HepG2 (cell line): Measurements from ENCODE around the gene DNAL4. TPM values are rescaled to one million over a fixed set of nuclear protein-coding genes. Genes with fewer than 3 reads are reported as not detected.

Source experiments
- ATAC-seq: fragments of 200-7000 bp; cut with Tn5 transposase; 3 replicates; pipeline ENCODE4 v1.9.1; 2020; ENCODE audit warnings: mild to moderate bottlenecking, moderate library complexity
- BruUV-seq: library from RNA; stranded (reverse); fragments of 400-500 nt; replicated peaks from 2 replicates; lab custom pipeline; 2021; lab: Mats Ljungman, UMichigan
- CTCF ChIA-PET: fragments of 300-600 bp; formaldehyde crosslinking; extraction: SDS; loops from one replicate; lab custom pipeline; 2021; ENCODE audit warnings: low total read pairs, inconsistent platforms, low intra/inter-chr PET ratio; lab: Yijun Ruan, JAX
- POLR2A ChIA-PET: fragments of 350-600 bp; sonication (Branson Sonifier 250); formaldehyde crosslinking; loops from one replicate; lab custom pipeline; 2020; ENCODE audit warnings: antibody characterized with exemption, inconsistent platforms; lab: Yijun Ruan, JAX
- DNase-seq: peaks from one replicate; pipeline ENCODE4 v3.0.0-alpha.2; 2015; ENCODE audit warnings: low spot score
- FAIRE-seq: peaks from 3 replicates; lab custom pipeline; 2011; peaks lifted over from hg19 to GRCh38; lab: Jason Lieb, UNC
- H2AFZ ChIP-seq: one replicate; pipeline ENCODE4 v1.6.1; 2011; ENCODE audit warnings: low read length, inconsistent platforms
- H3K27ac ChIP-seq: fragments of 300-600 bp; 3 replicates; pipeline ENCODE4 v1.8.0; 2011; ENCODE audit warnings: mixed run types, mild to moderate bottlenecking, mixed read lengths, low read length, inconsistent platforms; ENCODE audit not compliant: insufficient read depth; ENCODE audit errors: extremely low read length
- H3K27me3 ChIP-seq, 2 experiments: fragments of 200-600 bp in 1 of 2; 2 replicates in 1 of 2; 3 replicates in 1 of 2; pipeline versions ENCODE4 v1.6.0 to v1.8.0; 2011; ENCODE audit warnings: low read length in 2 of 2, mild to moderate bottlenecking in 2 of 2, moderate library complexity in 2 of 2, inconsistent platforms in 1 of 2; ENCODE audit not compliant: insufficient read depth in 2 of 2, control insufficient read depth in 1 of 2
- H3K36me3 ChIP-seq, 2 experiments: fragments of 200-600 bp in 1 of 2; replicated peaks in 1 of 2; 2 replicates in 1 of 2; 3 replicates in 1 of 2; pipeline versions ENCODE4 v1.5.1 to v1.8.0; 2011; ENCODE audit warnings: low read length in 2 of 2, inconsistent platforms in 1 of 2; ENCODE audit not compliant: insufficient read depth in 2 of 2, control insufficient read depth in 1 of 2
- H3K4me1 ChIP-seq: 2 replicates; pipeline ENCODE4 v1.5.1; 2012; ENCODE audit warnings: low read length, inconsistent platforms; ENCODE audit not compliant: insufficient read depth
- H3K4me2 ChIP-seq: 2 replicates; pipeline ENCODE4 v1.6.0; 2011; ENCODE audit warnings: low read depth, low read length, inconsistent platforms
- H3K4me3 ChIP-seq, 3 experiments: fragments of 200-600 bp in 1 of 3; sonication (generic), shearing (Covaris generic) in 1 of 3; replicated peaks in 1 of 3; 2 replicates each; pipeline ENCODE4 v1.5.1; 2011 to 2016; ENCODE audit warnings: low read length in 3 of 3, inconsistent platforms in 2 of 3, low read depth in 2 of 3, mild to moderate bottlenecking in 2 of 3, control low read depth in 1 of 3, mixed read lengths in 1 of 3; ENCODE audit not compliant: insufficient read depth in 1 of 3
- H3K79me2 ChIP-seq: one replicate; pipeline ENCODE4 v1.6.1; 2011; ENCODE audit warnings: low read length, inconsistent platforms; ENCODE audit not compliant: insufficient read depth
- H3K9ac ChIP-seq: 2 replicates; pipeline ENCODE4 v1.6.0; 2011; ENCODE audit warnings: mild to moderate bottlenecking, low read depth, low read length, inconsistent platforms; ENCODE audit not compliant: insufficient read depth
- H3K9me3 ChIP-seq: 2 replicates; pipeline ENCODE4 v1.5.1; 2012; ENCODE audit warnings: mild to moderate bottlenecking, low read length
- H4K20me1 ChIP-seq: 2 replicates; pipeline ENCODE4 v1.6.0; 2011; ENCODE audit warnings: inconsistent platforms, mild to moderate bottlenecking, low read length, moderate library complexity; ENCODE audit not compliant: insufficient read depth
- HES4 ChIP-seq: sonication (generic); formaldehyde crosslinking; IDR thresholded peaks from 2 replicates; pipeline ENCODE4 v1.9.0; 2021; ENCODE audit warnings: mild to moderate bottlenecking, missing genetic modification reagents, borderline replicate concordance
- IRX3 ChIP-seq: sonication (generic); formaldehyde crosslinking; IDR thresholded peaks from 2 replicates; pipeline ENCODE4 v1.8.1; 2023; ENCODE audit warnings: mild to moderate bottlenecking, low read depth, missing genetic modification reagents, borderline replicate concordance
- ISL2 ChIP-seq: sonication (generic); formaldehyde crosslinking; IDR thresholded peaks from 2 replicates; pipeline ENCODE4 v1.5.0; 2020; ENCODE audit warnings: missing genetic modification reagents
- MATR3 ChIP-seq: sonication (generic); formaldehyde crosslinking; IDR thresholded peaks from 2 replicates; pipeline ENCODE4 v1.4.0; 2020; ENCODE audit warnings: missing genetic modification reagents
- NBN ChIP-seq: fragments of 450-650 bp; conservative IDR thresholded peaks from 2 replicates; pipeline ENCODE4 v1.6.1; 2017
- NFE2L1 ChIP-seq: sonication (generic); formaldehyde crosslinking; IDR thresholded peaks from 2 replicates; pipeline ENCODE4 v1.4.0; 2020; ENCODE audit warnings: missing genetic modification reagents, mild to moderate bottlenecking, borderline replicate concordance
- PAX8 ChIP-seq: sonication (generic); formaldehyde crosslinking; IDR thresholded peaks from 2 replicates; pipeline ENCODE4 v1.8.0; 2022; ENCODE audit warnings: mild to moderate bottlenecking, missing genetic modification reagents, borderline replicate concordance
- POLR2A ChIP-seq, 2 experiments: IDR thresholded peaks; 2 replicates each; pipeline ENCODE4 v1.6.1; 2011; ENCODE audit warnings: low read depth in 2 of 2, low read length in 2 of 2, mild to moderate bottlenecking in 1 of 2, moderate library complexity in 1 of 2; ENCODE audit not compliant: insufficient read depth in 1 of 2
- PRMT3 ChIP-seq: sonication (generic); formaldehyde crosslinking; IDR thresholded peaks from 2 replicates; pipeline ENCODE4 v1.8.1; 2022; ENCODE audit warnings: low read depth, mild to moderate bottlenecking, moderate library complexity, missing genetic modification reagents, borderline replicate concordance
- SATB2 ChIP-seq: sonication (generic); formaldehyde crosslinking; IDR thresholded peaks from 2 replicates; pipeline ENCODE4 v1.5.0; 2020; ENCODE audit warnings: missing genetic modification reagents
- THAP11 ChIP-seq: IDR thresholded peaks from 2 replicates; pipeline ENCODE4 v1.6.1; 2016; ENCODE audit warnings: missing biosample characterization, missing genetic modification reagents
- ZBTB2 ChIP-seq: sonication (generic); formaldehyde crosslinking; IDR thresholded peaks from 2 replicates; pipeline ENCODE4 v1.8.0; 2022; ENCODE audit warnings: low read depth, missing genetic modification reagents
- ZEB1 ChIP-seq: IDR thresholded peaks from 2 replicates; pipeline ENCODE4 v1.6.1; 2012; ENCODE audit warnings: mild to moderate bottlenecking, low read depth, inconsistent platforms; ENCODE audit not compliant: insufficient replicate concordance
- ZNF589 ChIP-seq: sonication (generic); formaldehyde crosslinking; conservative IDR thresholded peaks from 2 replicates; pipeline ENCODE4 v1.8.0; 2022; ENCODE audit warnings: mild to moderate bottlenecking, moderate library complexity, missing genetic modification reagents
- ZNF678 ChIP-seq: sonication (generic); formaldehyde crosslinking; IDR thresholded peaks from 2 replicates; pipeline ENCODE4 v1.4.0; 2020; ENCODE audit warnings: mild to moderate bottlenecking, missing genetic modification reagents
- ZNF704 ChIP-seq: sonication (generic); formaldehyde crosslinking; IDR thresholded peaks from 2 replicates; pipeline ENCODE4 v1.8.1; 2023; ENCODE audit warnings: mild to moderate bottlenecking, inconsistent platforms, moderate library complexity, missing genetic modification reagents, borderline replicate concordance
- ZNF761 ChIP-seq: sonication (generic); formaldehyde crosslinking; conservative IDR thresholded peaks from 2 replicates; pipeline ENCODE4 v1.4.0; 2020; ENCODE audit warnings: mild to moderate bottlenecking, missing genetic modification reagents
- ZNF839 ChIP-seq: sonication (generic); formaldehyde crosslinking; IDR thresholded peaks from 2 replicates; pipeline ENCODE4 v1.4.0; 2020; ENCODE audit warnings: missing genetic modification reagents, mild to moderate bottlenecking, borderline replicate concordance
- whole genome bisulfite sequencing: methylation state at CpG from one replicate; pipeline ENCODE4 v1.1.6; 2017; ENCODE audit warnings: low lambda C conversion rate; 5-methylcytosine and 5-hydroxymethylcytosine counted together
- in situ Hi-C: cut with HindIII; loops from 2 replicates; pipeline ENCODE4 v1.10.0; 2017; ENCODE audit warnings: low pct_unique_long_range_greater_than_20kb; ENCODE audit not compliant: extremely low pct_ligation_motif_present
- intact Hi-C: fragments of 100-400 bp; cut with micrococcal nuclease; formaldehyde crosslinking; loops from one replicate; pipeline ENCODE4 v1.10.0; 2022; ENCODE audit not compliant: unreplicated experiment
- polyA plus RNA-seq, 8 experiments: library from polyadenylated mRNA; depleted of rRNA in 3 of 8; stranded (reverse) in 7 of 8; unstranded in 1 of 8; fragments of >200 nt; fragmentation: Illumina TruSeq in 4 of 8; extraction: Trizol in 4 of 8; gene quantifications; 2 replicates each; pipeline versions ENCODE4 v1.2.1 to v1.2.3, GENCODE V29; 2011 to 2016; ENCODE audit warnings: low read depth in 4 of 8, missing spikeins in 1 of 8, mixed read lengths in 1 of 8; ENCODE audit not compliant: insufficient read depth in 1 of 8
- total RNA-seq, 5 experiments: library from RNA; depleted of rRNA; stranded (reverse); fragments of >200 nt; fragmentation: Illumina TruSeq; extraction: Trizol; gene quantifications; 2 replicates each; pipeline ENCODE4 v1.2.3, GENCODE V29; 2016; ENCODE audit warnings: low read depth in 1 of 5
- TF ChIP-seq, protein P1 (sequence below): sonication (generic); formaldehyde crosslinking; IDR thresholded peaks from 2 replicates; pipeline ENCODE4 v1.8.0; 2022; ENCODE audit warnings: missing genetic modification reagents, mild to moderate bottlenecking, borderline replicate concordance
- TF ChIP-seq, protein P2 (sequence below): sonication (generic); formaldehyde crosslinking; IDR thresholded peaks from 2 replicates; pipeline ENCODE4 v1.4.0; 2020; ENCODE audit warnings: missing genetic modification reagents

Gene DNAL4
- total and polyA plus RNA-seq, 2 of the 13 experiments (the other 11 are each of a cell fraction or from before 2014, with no cell fraction given), result 8.0 to 10.7 TPM

DNA sequence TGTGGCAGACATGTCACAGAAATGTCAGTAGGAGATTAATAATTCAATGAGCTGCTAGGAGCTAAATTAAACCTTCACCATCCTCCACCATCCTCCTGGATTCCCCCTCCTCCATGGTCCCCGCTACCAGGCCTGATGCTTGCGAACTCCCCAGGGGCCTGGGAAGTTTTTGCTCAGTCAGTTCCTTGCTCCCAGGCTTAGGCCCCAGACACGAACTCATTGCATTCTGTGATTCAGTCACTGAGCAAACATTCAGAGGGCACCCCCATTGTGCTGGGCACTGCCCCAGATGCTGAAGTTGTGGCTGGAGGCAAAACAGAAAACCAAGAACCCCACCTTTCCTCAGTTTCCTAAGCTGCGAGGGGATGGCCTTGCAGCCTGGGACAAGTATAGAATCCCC lies 35.5 kb upstream of the DNAL4 start (continued):
- no peak for TF ChIP-seq ZNF704 (CRISPR knock-in tag)
- no peak for TF ChIP-seq IRX3 (CRISPR knock-in tag)
- TF ChIP-seq ZNF589, result no peak
- no peak for TF ChIP-seq PAX8
- no peak for TF ChIP-seq NBN

DNA sequence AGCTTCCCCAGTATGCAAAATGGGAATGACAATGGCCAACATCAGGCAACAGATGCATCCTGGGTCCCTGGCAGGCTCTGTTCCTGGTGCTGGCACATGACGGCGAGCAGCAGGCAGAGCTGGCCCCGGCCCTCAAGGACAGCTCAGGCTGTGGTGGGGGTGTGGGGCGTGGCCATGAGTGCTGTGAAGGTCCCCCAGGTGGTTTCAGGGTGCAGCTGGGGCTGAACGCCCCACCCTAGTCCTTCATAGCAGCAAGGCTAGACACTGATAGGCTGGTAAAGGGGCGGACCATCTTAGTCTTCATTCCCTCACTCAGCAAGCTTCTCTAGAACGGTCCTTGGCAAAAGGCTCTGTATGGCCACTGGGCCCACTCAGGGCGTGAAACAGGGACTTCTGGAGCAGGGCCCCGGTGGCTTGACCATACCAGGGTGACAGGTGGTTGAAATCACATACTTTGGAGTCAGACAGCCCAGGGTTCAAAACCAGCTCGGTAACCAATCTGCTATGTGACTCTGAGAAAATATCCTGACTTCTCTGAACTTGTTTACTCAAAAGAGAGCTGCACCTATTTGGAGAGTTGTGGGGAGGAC lies 34.8 kb upstream of the DNAL4 start:
- Histone ChIP-seq H2AFZ (no peak overlapping the region), H3K27ac (no peak overlapping the region), H4K20me1 (no peaks in the 10 kb centered on the region), H3K4me2 (no peak overlapping the region), H3K4me1 (no peaks in the 10 kb centered on the region), H3K36me3 (no peaks in the 10 kb centered on the region), H3K79me2 (no peaks in the 10 kb centered on the region), H3K4me3 (no peak overlapping the region), H3K9me3 (no peaks in the 10 kb centered on the region), H3K9ac (no peak overlapping the region), H3K27me3 (no peaks in the 10 kb centered on the region)
- WGBS, result 63% methylated on average over 5 of the region's 10 CpGs
- ATAC-seq (no peak), FAIRE-seq (no peak), DNase-seq (no peak)
- in situ Hi-C loops (no loop called here), intact Hi-C loops (no loop called here)
- CTCF ChIA-PET, result no interaction called here
- POLR2A ChIA-PET, result no interaction called here
- no TSS peak for BruUV-seq
- no peak for TF ChIP-seq SATB2 (CRISPR knock-in tag)
- TF ChIP-seq, protein P1, sequence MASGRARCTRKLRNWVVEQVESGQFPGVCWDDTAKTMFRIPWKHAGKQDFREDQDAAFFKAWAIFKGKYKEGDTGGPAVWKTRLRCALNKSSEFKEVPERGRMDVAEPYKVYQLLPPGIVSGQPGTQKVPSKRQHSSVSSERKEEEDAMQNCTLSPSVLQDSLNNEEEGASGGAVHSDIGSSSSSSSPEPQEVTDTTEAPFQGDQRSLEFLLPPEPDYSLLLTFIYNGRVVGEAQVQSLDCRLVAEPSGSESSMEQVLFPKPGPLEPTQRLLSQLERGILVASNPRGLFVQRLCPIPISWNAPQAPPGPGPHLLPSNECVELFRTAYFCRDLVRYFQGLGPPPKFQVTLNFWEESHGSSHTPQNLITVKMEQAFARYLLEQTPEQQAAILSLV (CRISPR knock-in tag), result no peak
- no peak for TF ChIP-seq ZEB1
- TF ChIP-seq, protein P2, sequence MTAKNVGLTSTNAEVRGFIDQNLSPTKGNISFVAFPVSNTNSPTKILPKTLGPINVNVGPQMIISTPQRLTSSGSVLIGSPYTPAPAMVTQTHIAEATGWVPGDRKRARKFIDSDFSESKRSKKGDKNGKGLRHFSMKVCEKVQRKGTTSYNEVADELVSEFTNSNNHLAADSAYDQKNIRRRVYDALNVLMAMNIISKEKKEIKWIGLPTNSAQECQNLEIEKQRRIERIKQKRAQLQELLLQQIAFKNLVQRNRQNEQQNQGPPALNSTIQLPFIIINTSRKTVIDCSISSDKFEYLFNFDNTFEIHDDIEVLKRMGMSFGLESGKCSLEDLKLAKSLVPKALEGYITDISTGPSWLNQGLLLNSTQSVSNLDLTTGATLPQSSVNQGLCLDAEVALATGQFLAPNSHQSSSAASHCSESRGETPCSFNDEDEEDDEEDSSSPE (CRISPR knock-in tag), result no peak
- TF ChIP-seq THAP11 (CRISPR knock-in tag), result no peak
- no peak for TF ChIP-seq ZNF761
- no peak for TF ChIP-seq HES4 (CRISPR knock-in tag)
- TF ChIP-seq ZBTB2 (CRISPR knock-in tag), result no peak
- TF ChIP-seq MATR3 (CRISPR knock-in tag), result no peak
- no peak for TF ChIP-seq ISL2 (CRISPR knock-in tag)
- TF ChIP-seq NFE2L1 (CRISPR knock-in tag), result no peak
- no peak for TF ChIP-seq ZNF678
- no peak for TF ChIP-seq PRMT3 (CRISPR knock-in tag)
- TF ChIP-seq ZNF839 (CRISPR knock-in tag), result no peak
- TF ChIP-seq POLR2A (IDR thresholded peaks at IDR 0.05; ENCODE audit: insufficient read depth in 1 of 2, low read depth in 2 of 2, low read length in 2 of 2), result no peak
